Body of pancreas (tissue), 4 donors: ENCODE measurements around the gene ARL14EP.

Source experiments
- CTCF ChIP-seq, 7 experiments: fragments of 450-650 bp in 4 of 7; fragments of 200-600 bp in 3 of 7; sonication (generic) in 3 of 7; IDR thresholded peaks; one replicate each; pipeline ENCODE4 v1.5.1; 2016 to 2019; ENCODE audit warnings: antibody characterized with exemption in 7 of 7
- POLR2A ChIP-seq, 3 donors: fragments of 450-650 bp; IDR thresholded peaks; one replicate each; pipeline ENCODE4 v1.6.1; 2016; ENCODE audit warnings: antibody characterized with exemption in 3 of 3, mild to moderate bottlenecking in 2 of 3

DNA sequence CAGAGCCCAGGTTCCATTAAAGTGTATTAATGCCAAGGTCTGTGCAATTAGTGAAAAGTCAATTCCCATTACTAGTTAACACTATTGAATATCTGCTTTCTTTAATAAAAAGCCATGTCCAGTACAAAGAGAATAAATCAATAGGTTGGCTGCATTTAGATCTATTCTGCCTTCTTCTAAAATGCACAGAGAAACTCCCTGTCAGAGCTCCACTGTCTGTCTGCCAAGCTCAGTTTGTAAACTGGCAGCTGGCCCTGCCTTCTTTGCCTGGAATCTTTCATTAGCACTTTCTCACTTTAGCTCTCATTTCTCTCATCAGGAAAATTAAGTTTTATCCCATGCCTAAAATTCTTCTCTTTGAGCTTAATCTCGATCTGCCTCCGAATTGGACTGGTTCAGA, 35.6 kb downstream of the ARL14EP start:
- TF ChIP-seq POLR2A (IDR thresholded peaks at IDR 0.05) (no peak), CTCF (IDR thresholded peaks at IDR 0.05) (no peak)
